Heart left ventricle (tissue), 13 donors: Measurements from ENCODE around the gene VEGFB.

Experiments used
- POLR2A ChIP-seq, 2 donors: fragments of 450-650 bp; IDR thresholded peaks; one replicate each; pipeline ENCODE4 v1.6.1; 2017; ENCODE audit warnings: antibody characterized with exemption in 2 of 2, mild to moderate bottlenecking in 2 of 2, moderate library complexity in 2 of 2
- TF ChIP-seq, protein P1 (sequence below), 12 donors: fragments of 200-600 bp; sonication (generic) in 4 of 12; IDR thresholded peaks; one replicate each; pipeline versions ENCODE4 v1.5.0 to v1.8.0; 2018 to 2022; ENCODE audit warnings: antibody characterized with exemption in 12 of 12, mild to moderate bottlenecking in 5 of 12
- donor health status: ischemic (EF 13 %, LVEDD 7.1; RV severe dilation, severe dysfunction).
- donor health status: DM: no; HTN: yes; CAD: no.
- donor health status: DM: no; HTN: no; CAD: no.
- donor health status: ischemic (EF 25% LVEDD 6.9; RV normal size, moderate dysfunction).
- donor health status: ischemic (EF 25% LVEDD 5.7; RV mildly dilated, moderate dysfunction).
- donor health status: ischemic (EF 35%, LVEDD 5.7; RV mildly dilated, moderate dysfunction).
- donor health status: nonischemic (EF 11% LVEDD 7.7; RV severe dilation, severe dysfunction).
- donor health status: DM: yes; HTN: yes; CAD: no.
- donor health status: PGD.
- donor health status: ischemic (EF 29% LVEDD 5.4; RV normal size, mild dysfunction).
- donor health status: nonischemic (EF 23%, LVEDD 6.1; RV moderate dilation, normal function).

DNA sequence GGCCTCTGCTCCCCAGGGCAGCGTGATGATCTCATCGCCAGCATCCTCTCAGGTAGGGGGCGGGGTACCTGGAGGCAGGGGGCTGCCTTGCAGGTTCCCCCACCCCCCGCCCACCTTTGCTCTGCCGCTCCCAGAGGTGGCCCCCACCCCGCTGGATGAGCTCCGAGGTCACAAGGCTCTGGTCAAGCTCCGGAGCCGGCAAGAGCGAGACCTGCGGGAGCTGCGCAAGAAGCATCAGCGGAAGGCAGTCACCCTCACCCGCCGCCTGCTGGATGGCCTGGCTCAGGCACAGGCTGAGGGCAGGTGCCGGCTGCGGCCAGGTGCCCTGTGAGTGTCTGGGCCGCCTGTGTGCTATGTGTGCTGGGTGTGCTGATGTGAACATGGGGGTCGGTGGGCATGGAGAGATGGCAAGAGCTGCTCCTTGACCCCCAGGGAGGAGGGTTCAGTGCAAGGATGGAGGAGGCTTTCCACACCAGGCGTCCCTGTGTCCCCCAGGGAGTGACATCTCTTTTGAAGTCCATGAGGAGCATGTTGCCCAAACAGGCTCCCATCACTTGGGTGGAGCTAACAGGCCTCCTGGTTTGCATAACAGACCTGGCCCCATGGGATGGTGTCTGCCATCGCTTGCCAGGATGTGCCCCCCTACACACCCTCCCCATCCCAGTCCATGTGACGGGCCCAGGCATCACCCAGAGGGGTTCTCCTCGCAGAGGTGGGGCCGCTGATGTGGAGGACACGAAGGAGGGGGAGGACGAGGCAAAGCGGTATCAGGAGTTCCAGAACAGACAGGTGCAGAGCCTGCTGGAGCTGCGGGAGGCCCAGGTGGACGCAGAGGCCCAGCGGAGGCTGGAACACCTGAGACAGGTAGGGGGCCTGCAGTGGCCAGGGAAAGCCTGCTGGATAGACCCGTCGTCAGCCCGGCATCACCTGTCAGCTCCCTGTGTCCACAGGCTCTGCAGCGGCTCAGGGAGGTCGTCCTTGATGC lies 31.1 kb downstream of the VEGFB start:
- TF ChIP-seq POLR2A (IDR thresholded peaks at IDR 0.05): no peak
- TF ChIP-seq, protein P1, sequence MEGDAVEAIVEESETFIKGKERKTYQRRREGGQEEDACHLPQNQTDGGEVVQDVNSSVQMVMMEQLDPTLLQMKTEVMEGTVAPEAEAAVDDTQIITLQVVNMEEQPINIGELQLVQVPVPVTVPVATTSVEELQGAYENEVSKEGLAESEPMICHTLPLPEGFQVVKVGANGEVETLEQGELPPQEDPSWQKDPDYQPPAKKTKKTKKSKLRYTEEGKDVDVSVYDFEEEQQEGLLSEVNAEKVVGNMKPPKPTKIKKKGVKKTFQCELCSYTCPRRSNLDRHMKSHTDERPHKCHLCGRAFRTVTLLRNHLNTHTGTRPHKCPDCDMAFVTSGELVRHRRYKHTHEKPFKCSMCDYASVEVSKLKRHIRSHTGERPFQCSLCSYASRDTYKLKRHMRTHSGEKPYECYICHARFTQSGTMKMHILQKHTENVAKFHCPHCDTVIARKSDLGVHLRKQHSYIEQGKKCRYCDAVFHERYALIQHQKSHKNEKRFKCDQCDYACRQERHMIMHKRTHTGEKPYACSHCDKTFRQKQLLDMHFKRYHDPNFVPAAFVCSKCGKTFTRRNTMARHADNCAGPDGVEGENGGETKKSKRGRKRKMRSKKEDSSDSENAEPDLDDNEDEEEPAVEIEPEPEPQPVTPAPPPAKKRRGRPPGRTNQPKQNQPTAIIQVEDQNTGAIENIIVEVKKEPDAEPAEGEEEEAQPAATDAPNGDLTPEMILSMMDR (IDR thresholded peaks at IDR 0.05): no peak
